OCI-LY7 (cell line): ENCODE measurements around the gene OPCML.

Experiments
- CTCF ChIP-seq: fragments of 200-600 bp; sonication (generic); conservative IDR thresholded peaks from 2 replicates; pipeline ENCODE4 v1.5.1; 2014; ENCODE audit warnings: mild to moderate bottlenecking, antibody characterized with exemption, low read length, moderate library complexity, mixed read lengths
- EZH2phosphoT487 ChIP-seq: fragments of 200-600 bp; sonication (generic); IDR thresholded peaks from 2 replicates; pipeline ENCODE4 v1.6.1; 2018; ENCODE audit warnings: low read depth, borderline replicate concordance, mild to moderate bottlenecking, mixed run types, antibody characterized with exemption, low read length, moderate library complexity, mixed read lengths

- TF ChIP-seq CTCF (no peak), EZH2phosphoT487 (no peak)
These were observed 31.4 kb downstream of the OPCML start for GRCh38 chr11:133500936-133501335.
